Neutrophil (primary cell): ENCODE measurements around the gene KIAA1549.

Experiments
- H3K27ac ChIP-seq: fragments of 200-600 bp; sonication (generic); 2 replicates; pipeline ENCODE4 v1.5.1; 2016; ENCODE audit warnings: mild to moderate bottlenecking, moderate library complexity
- H3K27me3 ChIP-seq: fragments of 200-600 bp; sonication (generic); 2 replicates; pipeline ENCODE4 v1.6.0; 2016; ENCODE audit warnings: mild to moderate bottlenecking
- H3K36me3 ChIP-seq: fragments of 200-600 bp; sonication (generic); 2 replicates; pipeline ENCODE4 v1.5.1; 2017
- H3K4me1 ChIP-seq, 2 experiments: fragments of 200-600 bp in 1 of 2; sonication (generic) in 1 of 2; 1 replicate in 1 of 2; 2 replicates in 1 of 2; pipeline versions ENCODE4 v1.5.1 to v1.6.1; 2013 to 2016; ENCODE audit warnings: low read depth in 1 of 2, low read length in 1 of 2, mild to moderate bottlenecking in 1 of 2, moderate library complexity in 1 of 2; ENCODE audit not compliant: control insufficient read depth in 1 of 2, insufficient read depth in 1 of 2
- H3K4me3 ChIP-seq, 2 experiments: fragments of 200-600 bp in 1 of 2; sonication (generic) in 1 of 2; 1 replicate in 1 of 2; 2 replicates in 1 of 2; pipeline ENCODE4 v1.5.1; 2013 to 2016; ENCODE audit warnings: low read depth in 1 of 2, low read length in 1 of 2, mild to moderate bottlenecking in 1 of 2, moderate library complexity in 1 of 2
- H3K9me3 ChIP-seq: fragments of 200-600 bp; sonication (generic); 2 replicates; pipeline ENCODE4 v1.5.1; 2016
- TF ChIP-seq, protein P1 (sequence below): fragments of 200-600 bp; sonication (generic); IDR thresholded peaks from 2 replicates; pipeline ENCODE4 v1.5.1; 2016; ENCODE audit warnings: antibody characterized with exemption

Gene KIAA1549

DNA sequence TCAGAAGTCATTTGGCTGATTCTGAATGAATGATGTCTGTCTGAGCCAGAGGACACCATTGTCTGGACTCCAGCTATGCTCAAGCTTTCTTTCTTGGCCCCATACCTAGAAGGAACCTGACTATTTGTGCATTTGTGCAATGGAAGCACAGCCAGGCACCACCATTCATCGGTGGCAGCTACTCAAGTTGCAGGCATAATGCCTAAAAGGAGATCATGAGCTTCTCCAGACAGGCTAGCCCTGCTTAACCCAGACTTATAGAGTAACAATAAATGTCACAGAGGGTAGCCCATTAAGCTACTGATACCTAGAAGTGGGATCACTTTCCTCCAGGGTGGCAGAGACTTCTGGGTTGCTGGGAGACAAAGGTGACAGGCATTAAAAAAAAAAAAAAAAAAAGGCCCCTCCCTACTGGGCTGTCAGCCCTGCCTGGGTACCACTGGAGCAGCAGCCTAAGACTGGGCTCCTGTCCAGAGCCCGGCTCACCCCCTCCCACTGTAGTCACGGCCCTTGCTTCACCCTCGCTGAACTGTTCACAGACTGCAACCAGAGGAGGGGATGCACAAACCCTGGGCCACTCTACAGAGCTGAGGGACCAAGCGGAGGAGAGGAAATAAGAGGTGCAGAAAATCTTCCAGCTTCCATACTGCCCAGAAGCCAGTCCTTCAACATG, 107.8 kb downstream of the KIAA1549 start:
- Histone ChIP-seq H3K27me3 (no peaks in the 10 kb centered on the region), H3K27ac (no peak overlapping the region), H3K4me1 (no peaks in the 10 kb centered on the region), H3K9me3 (no peaks in the 10 kb centered on the region), H3K36me3 (no peaks in the 10 kb centered on the region), H3K4me3 (no peak overlapping the region)
- TF ChIP-seq, protein P1, sequence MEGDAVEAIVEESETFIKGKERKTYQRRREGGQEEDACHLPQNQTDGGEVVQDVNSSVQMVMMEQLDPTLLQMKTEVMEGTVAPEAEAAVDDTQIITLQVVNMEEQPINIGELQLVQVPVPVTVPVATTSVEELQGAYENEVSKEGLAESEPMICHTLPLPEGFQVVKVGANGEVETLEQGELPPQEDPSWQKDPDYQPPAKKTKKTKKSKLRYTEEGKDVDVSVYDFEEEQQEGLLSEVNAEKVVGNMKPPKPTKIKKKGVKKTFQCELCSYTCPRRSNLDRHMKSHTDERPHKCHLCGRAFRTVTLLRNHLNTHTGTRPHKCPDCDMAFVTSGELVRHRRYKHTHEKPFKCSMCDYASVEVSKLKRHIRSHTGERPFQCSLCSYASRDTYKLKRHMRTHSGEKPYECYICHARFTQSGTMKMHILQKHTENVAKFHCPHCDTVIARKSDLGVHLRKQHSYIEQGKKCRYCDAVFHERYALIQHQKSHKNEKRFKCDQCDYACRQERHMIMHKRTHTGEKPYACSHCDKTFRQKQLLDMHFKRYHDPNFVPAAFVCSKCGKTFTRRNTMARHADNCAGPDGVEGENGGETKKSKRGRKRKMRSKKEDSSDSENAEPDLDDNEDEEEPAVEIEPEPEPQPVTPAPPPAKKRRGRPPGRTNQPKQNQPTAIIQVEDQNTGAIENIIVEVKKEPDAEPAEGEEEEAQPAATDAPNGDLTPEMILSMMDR = no peak

GRCh38 chr7:138872576-138872975, 108.6 kb downstream of the KIAA1549 start:
- TF ChIP-seq, protein P1 = no peak
- H3K4me1 ChIP-seq = no peaks in the 10 kb centered on the region
- no peak overlapping the region for H3K27ac ChIP-seq
- H3K36me3 ChIP-seq = no peaks in the 10 kb centered on the region
- H3K9me3 ChIP-seq = no peaks in the 10 kb centered on the region
- H3K4me3 ChIP-seq = no peak overlapping the region
- no peaks in the 10 kb centered on the region for H3K27me3 ChIP-seq

DNA sequence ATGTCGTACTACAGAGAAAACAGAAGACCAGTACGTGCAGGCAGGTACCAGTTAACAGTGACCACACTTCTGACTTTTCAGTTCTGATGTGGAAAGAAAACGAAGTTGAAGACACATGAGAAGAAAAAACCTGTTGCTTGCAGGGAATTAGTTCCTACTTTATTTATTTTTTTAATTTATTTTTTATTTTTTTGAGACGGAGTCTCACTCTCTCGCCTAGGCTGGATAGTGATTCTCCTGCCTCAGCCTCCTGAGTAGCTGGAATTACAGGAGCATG, 109.4 kb downstream of the KIAA1549 start:
- Histone ChIP-seq H3K27ac (no peak overlapping the region), H3K9me3 (no peaks in the 10 kb centered on the region), H3K4me1 (no peaks in the 10 kb centered on the region), H3K36me3 (no peaks in the 10 kb centered on the region), H3K27me3 (no peaks in the 10 kb centered on the region), H3K4me3 (no peak overlapping the region)
- TF ChIP-seq, protein P1 = no peak

GRCh38 chr7:138871065-138871813, 110.0 kb downstream of the KIAA1549 start:
- Histone ChIP-seq H3K4me3 (no peak overlapping the region), H3K27me3 (no peaks in the 10 kb centered on the region), H3K27ac (no peak overlapping the region), H3K9me3 (no peaks in the 10 kb centered on the region), H3K36me3 (no peaks in the 10 kb centered on the region), H3K4me1 (no peaks in the 10 kb centered on the region)
- TF ChIP-seq, protein P1 = no peak

- H3K27me3 ChIP-seq = no peaks in the 10 kb centered on the region
- H3K27ac ChIP-seq = no peak overlapping the region
- TF ChIP-seq, protein P1 = no peak
- no peaks in the 10 kb centered on the region for H3K4me1 ChIP-seq
- H3K4me3 ChIP-seq = no peak overlapping the region
- no peaks in the 10 kb centered on the region for H3K9me3 ChIP-seq
- no peaks in the 10 kb centered on the region for H3K36me3 ChIP-seq
These were observed 111.8 kb downstream of the KIAA1549 start for GRCh38 chr7:138869353-138869752.
